ENCODE measurements around the gene ALDH1A2. TPM values are rescaled to one million over a fixed set of nuclear protein-coding genes. Genes with fewer than 3 reads are reported as not detected.

ALDH1A2 gene
- total RNA-seq, 1 experiment from 2014 or later, result 0.98 TPM

- BruUV-seq (replicated peaks), result no TSS peak
- ChIA-PET POLR2A (no interaction called here), CTCF (no interaction called here)
- no peak for DNase-seq (ENCODE audit: low read depth, low spot score)
- in situ Hi-C loops (cut with HindIII; ENCODE audit: low pct_unique_long_range_greater_than_20kb, low sequenced_read_pairs), result no loop called here
- H3K9me3 ChIP-seq (ENCODE audit: control insufficient read depth, insufficient read depth, low read depth, low read length), result no peaks in the 10 kb centered on the region
- H3K4me3 ChIP-seq (ENCODE audit: low read depth in 2 of 2, low read length in 2 of 2), result no peak overlapping the region
- no peak for ATAC-seq
- intact Hi-C loops (cut with micrococcal nuclease; ENCODE audit: unreplicated experiment), result no loop called here
- no peaks in the 10 kb centered on the region for H3K36me3 ChIP-seq (ENCODE audit: control insufficient read depth, insufficient read depth, low read length)
- no peak overlapping the region for H3K27ac ChIP-seq (ENCODE audit: low read length)
- TF ChIP-seq REST (IDR thresholded peaks at IDR 0.05; ENCODE audit: insufficient read depth in 1 of 2, low read depth in 2 of 2, low read length in 1 of 2) (no peak), TCF7L2 (IDR thresholded peaks at IDR 0.05; ENCODE audit: low read depth, low read length) (no peak), CTCF (IDR thresholded peaks at IDR 0.05) (no peak), SIN3A (IDR thresholded peaks at IDR 0.05; ENCODE audit: borderline replicate concordance, insufficient read depth, low read depth, low read length) (no peak), POLR2AphosphoS5 (IDR thresholded peaks at IDR 0.05; ENCODE audit: low read depth, low read length) (no peak)
- H3K4me1 ChIP-seq (ENCODE audit: control insufficient read depth, insufficient read depth, low read length), result no peaks in the 10 kb centered on the region
- no peaks in the 10 kb centered on the region; the same call in 1 of the 2 replicates for H3K27me3 ChIP-seq (ENCODE audit: control insufficient read depth, insufficient read depth, low read length)
Measured at GRCh38 chr15:58021332-58022230, 43.9 kb downstream of the ALDH1A2 start.

GRCh38 chr15:58019503-58020376 lies 45.8 kb downstream of the ALDH1A2 start:
- no peak overlapping the region for H3K27ac ChIP-seq (ENCODE audit: low read length)
- H3K4me3 ChIP-seq (ENCODE audit: low read depth in 2 of 2, low read length in 2 of 2), result no peak overlapping the region
- in situ Hi-C loops (cut with HindIII; ENCODE audit: low pct_unique_long_range_greater_than_20kb, low sequenced_read_pairs) (no loop called here), intact Hi-C loops (cut with micrococcal nuclease; ENCODE audit: unreplicated experiment) (no loop called here)
- H3K36me3 ChIP-seq (ENCODE audit: control insufficient read depth, insufficient read depth, low read length), result no peaks in the 10 kb centered on the region
- H3K27me3 ChIP-seq (ENCODE audit: control insufficient read depth, insufficient read depth, low read length), result no peaks in the 10 kb centered on the region; the same call in 1 of the 2 replicates
- ChIA-PET CTCF (no interaction called here), POLR2A (no interaction called here)
- no peak for DNase-seq (ENCODE audit: low read depth, low spot score)
- BruUV-seq (replicated peaks), result no TSS peak
- ATAC-seq, result no peak
- H3K4me1 ChIP-seq (ENCODE audit: control insufficient read depth, insufficient read depth, low read length), result no peaks in the 10 kb centered on the region
- no peaks in the 10 kb centered on the region for H3K9me3 ChIP-seq (ENCODE audit: control insufficient read depth, insufficient read depth, low read depth, low read length)
- no peak for TF ChIP-seq REST (IDR thresholded peaks at IDR 0.05; ENCODE audit: insufficient read depth in 1 of 2, low read depth in 2 of 2, low read length in 1 of 2)
- TF ChIP-seq CTCF (IDR thresholded peaks at IDR 0.05), result no peak
- no peak for TF ChIP-seq POLR2AphosphoS5 (IDR thresholded peaks at IDR 0.05; ENCODE audit: low read depth, low read length)
- TF ChIP-seq TCF7L2 (IDR thresholded peaks at IDR 0.05; ENCODE audit: low read depth, low read length), result no peak
- TF ChIP-seq SIN3A (IDR thresholded peaks at IDR 0.05; ENCODE audit: borderline replicate concordance, insufficient read depth, low read depth, low read length), result no peak

All from Panc1 (cell line).